Neural cell (in vitro differentiated cells): ENCODE measurements around the gene ASPRV1.

ENCODE experiments used
- TF ChIP-seq, protein P1 (sequence below): fragments of 450-650 bp; IDR thresholded peaks from 2 replicates; pipeline ENCODE4 v1.5.1; 2014; ENCODE audit warnings: antibody characterized with exemption, mild to moderate bottlenecking, moderate library complexity; ENCODE audit not compliant: poor library complexity, severe bottlenecking
- TF ChIP-seq, protein P2 (sequence below): IDR thresholded peaks from 2 replicates; pipeline ENCODE4 v1.6.1; 2012; ENCODE audit warnings: borderline replicate concordance

DNA sequence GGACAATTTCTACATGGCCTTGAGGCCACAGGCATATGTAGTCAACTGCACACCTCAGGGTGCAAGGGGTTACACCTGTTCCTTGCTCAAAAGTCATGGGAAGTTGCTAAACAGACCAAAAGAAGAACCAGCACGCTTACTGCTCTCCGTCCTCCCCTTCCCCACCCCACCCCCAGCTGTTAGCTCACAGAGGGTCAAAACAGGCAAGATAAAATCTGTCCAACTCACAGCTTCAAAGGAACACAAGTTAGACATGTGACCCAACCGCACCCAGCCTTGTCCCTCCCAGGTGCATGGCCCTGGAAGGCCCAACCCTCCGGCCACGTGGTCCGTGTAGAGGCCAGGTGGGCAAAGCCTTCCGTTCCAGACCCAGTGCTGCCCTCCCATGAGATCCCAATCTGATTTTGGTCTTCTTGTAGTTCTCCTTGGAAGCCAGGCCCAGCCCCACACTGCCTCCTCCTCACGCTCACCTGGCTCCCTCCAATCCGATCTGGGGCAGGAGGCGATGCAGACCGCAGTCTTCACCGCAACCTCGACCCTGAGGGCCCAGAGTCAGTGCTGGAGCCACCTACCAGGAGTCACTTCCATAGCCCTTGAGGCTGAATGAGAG is 14.5 kb upstream of the ASPRV1 start:
- TF ChIP-seq, protein P1, sequence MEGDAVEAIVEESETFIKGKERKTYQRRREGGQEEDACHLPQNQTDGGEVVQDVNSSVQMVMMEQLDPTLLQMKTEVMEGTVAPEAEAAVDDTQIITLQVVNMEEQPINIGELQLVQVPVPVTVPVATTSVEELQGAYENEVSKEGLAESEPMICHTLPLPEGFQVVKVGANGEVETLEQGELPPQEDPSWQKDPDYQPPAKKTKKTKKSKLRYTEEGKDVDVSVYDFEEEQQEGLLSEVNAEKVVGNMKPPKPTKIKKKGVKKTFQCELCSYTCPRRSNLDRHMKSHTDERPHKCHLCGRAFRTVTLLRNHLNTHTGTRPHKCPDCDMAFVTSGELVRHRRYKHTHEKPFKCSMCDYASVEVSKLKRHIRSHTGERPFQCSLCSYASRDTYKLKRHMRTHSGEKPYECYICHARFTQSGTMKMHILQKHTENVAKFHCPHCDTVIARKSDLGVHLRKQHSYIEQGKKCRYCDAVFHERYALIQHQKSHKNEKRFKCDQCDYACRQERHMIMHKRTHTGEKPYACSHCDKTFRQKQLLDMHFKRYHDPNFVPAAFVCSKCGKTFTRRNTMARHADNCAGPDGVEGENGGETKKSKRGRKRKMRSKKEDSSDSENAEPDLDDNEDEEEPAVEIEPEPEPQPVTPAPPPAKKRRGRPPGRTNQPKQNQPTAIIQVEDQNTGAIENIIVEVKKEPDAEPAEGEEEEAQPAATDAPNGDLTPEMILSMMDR, result no peak
- TF ChIP-seq, protein P2, sequence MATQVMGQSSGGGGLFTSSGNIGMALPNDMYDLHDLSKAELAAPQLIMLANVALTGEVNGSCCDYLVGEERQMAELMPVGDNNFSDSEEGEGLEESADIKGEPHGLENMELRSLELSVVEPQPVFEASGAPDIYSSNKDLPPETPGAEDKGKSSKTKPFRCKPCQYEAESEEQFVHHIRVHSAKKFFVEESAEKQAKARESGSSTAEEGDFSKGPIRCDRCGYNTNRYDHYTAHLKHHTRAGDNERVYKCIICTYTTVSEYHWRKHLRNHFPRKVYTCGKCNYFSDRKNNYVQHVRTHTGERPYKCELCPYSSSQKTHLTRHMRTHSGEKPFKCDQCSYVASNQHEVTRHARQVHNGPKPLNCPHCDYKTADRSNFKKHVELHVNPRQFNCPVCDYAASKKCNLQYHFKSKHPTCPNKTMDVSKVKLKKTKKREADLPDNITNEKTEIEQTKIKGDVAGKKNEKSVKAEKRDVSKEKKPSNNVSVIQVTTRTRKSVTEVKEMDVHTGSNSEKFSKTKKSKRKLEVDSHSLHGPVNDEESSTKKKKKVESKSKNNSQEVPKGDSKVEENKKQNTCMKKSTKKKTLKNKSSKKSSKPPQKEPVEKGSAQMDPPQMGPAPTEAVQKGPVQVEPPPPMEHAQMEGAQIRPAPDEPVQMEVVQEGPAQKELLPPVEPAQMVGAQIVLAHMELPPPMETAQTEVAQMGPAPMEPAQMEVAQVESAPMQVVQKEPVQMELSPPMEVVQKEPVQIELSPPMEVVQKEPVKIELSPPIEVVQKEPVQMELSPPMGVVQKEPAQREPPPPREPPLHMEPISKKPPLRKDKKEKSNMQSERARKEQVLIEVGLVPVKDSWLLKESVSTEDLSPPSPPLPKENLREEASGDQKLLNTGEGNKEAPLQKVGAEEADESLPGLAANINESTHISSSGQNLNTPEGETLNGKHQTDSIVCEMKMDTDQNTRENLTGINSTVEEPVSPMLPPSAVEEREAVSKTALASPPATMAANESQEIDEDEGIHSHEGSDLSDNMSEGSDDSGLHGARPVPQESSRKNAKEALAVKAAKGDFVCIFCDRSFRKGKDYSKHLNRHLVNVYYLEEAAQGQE, result no peak
